ENCODE data around the gene FBXL16. TPM values are rescaled to one million over a fixed set of nuclear protein-coding genes. Genes with fewer than 3 reads are reported as not detected.

Gene FBXL16
- total RNA-seq, 1 donor from 2014 or later, result 0.46 TPM

- H3K4me3 ChIP-seq (ENCODE audit: low read depth, low read length), result peak overlapping the region; percentile 81
- no peak for TF ChIP-seq CTCF (conservative IDR thresholded peaks at IDR 0.05; ENCODE audit: low read depth, low read length)
- no peak for DNase-seq (ENCODE audit: low read depth)
Observed at GRCh38 chr16:728131-728889, 22.7 kb upstream of the FBXL16 start.

GRCh38 chr16:727291-727977 lies 21.8 kb upstream of the FBXL16 start:
- peak overlapping the region; percentile 81 for H3K4me3 ChIP-seq (ENCODE audit: low read depth, low read length)
- no peak for DNase-seq (ENCODE audit: low read depth)
- no peak for TF ChIP-seq CTCF (conservative IDR thresholded peaks at IDR 0.05; ENCODE audit: low read depth, low read length)

DNA sequence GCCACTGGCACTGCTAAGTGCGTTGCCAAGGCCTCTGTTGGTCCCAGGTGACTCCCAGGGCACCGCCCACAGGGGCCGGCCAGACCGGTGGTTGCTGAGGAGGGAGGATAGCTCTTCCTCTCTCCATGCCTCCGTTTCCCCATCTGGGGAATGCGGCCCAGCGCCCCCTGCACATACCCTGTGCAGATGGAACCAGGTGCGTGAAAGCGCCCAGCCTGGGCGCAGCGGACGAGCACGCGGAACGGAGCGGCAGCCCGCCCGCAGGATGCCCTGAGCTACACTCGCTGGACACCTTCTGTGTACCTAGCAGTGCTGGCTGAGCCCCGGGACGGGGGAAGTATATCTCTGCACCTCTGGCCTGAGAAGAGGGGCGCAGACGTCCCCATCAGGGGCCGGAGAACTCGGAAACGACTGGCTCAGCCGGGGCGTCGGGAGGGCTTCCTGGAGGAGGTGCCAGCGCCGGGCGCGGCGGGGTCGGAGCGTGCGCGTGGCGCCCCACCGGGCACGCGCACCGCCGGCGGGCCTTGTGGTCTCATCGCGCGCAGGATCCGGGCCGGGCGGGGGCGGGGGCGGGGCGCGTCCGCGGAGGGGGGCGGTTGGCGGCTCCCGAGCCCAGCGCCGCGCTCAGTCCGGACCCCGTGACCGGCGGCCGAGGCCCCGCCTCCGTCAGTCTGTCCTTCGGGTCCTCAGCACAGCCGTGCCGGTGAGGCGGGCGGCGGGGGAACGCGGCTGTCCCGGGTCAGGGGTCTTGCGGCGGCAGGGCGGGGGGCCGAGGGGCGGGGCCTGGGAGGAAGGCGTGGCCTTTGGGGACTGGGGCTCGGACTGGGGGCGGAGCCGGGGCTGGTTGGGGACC lies 21.1 kb upstream of the FBXL16 start, which contains the start of the genes CCDC78 and HAGHL:
Gene CCDC78 (minus strand): TSS at position 6 of the 853 bp plus-strand sequence. CDS start 76 bp downstream, outside the sequence.
Gene HAGHL (plus strand): TSS at position 669 of the 853 bp plus-strand sequence. CDS start 404 bp downstream, outside the sequence.
- no peak for TF ChIP-seq CTCF (conservative IDR thresholded peaks at IDR 0.05; ENCODE audit: low read depth, low read length)
- DNase-seq (ENCODE audit: low read depth), result no peak
- H3K4me3 ChIP-seq (ENCODE audit: low read depth, low read length), result peak within 1 kb of the TSS; percentile 81

DNA sequence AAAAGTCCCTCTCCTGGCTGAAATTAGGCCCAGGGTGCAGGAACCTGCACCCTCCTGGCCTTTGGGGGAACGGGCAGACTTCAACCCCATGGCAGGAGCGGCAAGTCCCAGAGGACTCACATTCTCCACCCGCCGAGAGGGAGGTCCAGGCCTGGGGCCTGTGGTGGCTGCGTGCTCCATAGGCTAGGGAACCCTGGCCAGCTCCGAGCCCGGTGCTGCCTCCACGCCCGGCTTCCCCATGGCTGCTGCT lies 20.5 kb upstream of the FBXL16 start:
- peak overlapping the region; percentile 51 for H3K4me3 ChIP-seq (ENCODE audit: low read depth, low read length)
- TF ChIP-seq CTCF (conservative IDR thresholded peaks at IDR 0.05; ENCODE audit: low read depth, low read length), result no peak
- DNase-seq (ENCODE audit: low read depth), result no peak

GRCh38 chr16:725463-726187 lies 20.0 kb upstream of the FBXL16 start:
- no peak for TF ChIP-seq CTCF (conservative IDR thresholded peaks at IDR 0.05; ENCODE audit: low read depth, low read length)
- DNase-seq (ENCODE audit: low read depth), result no peak
- no peak overlapping the region for H3K4me3 ChIP-seq (ENCODE audit: low read depth, low read length)

DNA sequence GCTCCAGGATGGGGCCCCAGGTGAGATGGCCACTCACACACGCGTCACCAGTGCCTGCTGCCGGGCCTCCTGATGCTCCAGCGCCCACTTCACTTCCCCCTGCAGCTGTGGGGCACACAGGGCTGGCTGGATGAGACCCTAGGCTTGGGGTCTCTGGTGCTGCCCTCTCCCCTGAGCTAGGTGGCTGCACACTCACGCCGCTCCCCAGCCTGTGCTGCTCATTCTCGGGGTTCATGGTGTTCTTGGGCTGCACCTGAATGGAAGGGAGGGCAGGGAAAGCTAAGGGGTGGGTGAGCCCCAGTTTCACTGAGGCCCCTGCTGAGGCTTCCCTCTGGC lies 19.4 kb upstream of the FBXL16 start:
- no peak for TF ChIP-seq CTCF (conservative IDR thresholded peaks at IDR 0.05; ENCODE audit: low read depth, low read length)

More for the DNA sequence above, 19.4 kb upstream of the FBXL16 start:
- H3K4me3 ChIP-seq (ENCODE audit: low read depth, low read length), result no peak overlapping the region
- DNase-seq (ENCODE audit: low read depth), result no peak
